ENCODE results near the gene MAD1L1. TPM values are rescaled to one million over a fixed set of nuclear protein-coding genes. Genes with fewer than 3 reads are reported as not detected.

Gene MAD1L1
- total RNA-seq, 1 donor from 2014 or later, result 57.4 TPM

- no peak for DNase-seq (ENCODE audit: low read depth)
- Histone ChIP-seq H3K36me3 (ENCODE audit: control insufficient read depth, insufficient read depth, low read length) (peaks cover 6% of the 10 kb centered on the region), H3K4me3 (ENCODE audit: low read depth, low read length) (no peak overlapping the region), H3K27me3 (ENCODE audit: control insufficient read depth, insufficient read depth, low read length) (no peaks in the 10 kb centered on the region)
- no peak for TF ChIP-seq CTCF (IDR thresholded peaks at IDR 0.05; ENCODE audit: insufficient read depth, low read length, severe bottlenecking)
- FAIRE-seq, result no peak
Observed at GRCh38 chr7:2197436-2198155, 35.1 kb downstream of the MAD1L1 start.

GRCh38 chr7:2196381-2197378, 36.1 kb downstream of the MAD1L1 start:
- TF ChIP-seq CTCF (IDR thresholded peaks at IDR 0.05; ENCODE audit: insufficient read depth, low read length, severe bottlenecking), result no peak
- H3K27me3 ChIP-seq (ENCODE audit: control insufficient read depth, insufficient read depth, low read length), result no peaks in the 10 kb centered on the region
- H3K36me3 ChIP-seq (ENCODE audit: control insufficient read depth, insufficient read depth, low read length), result peaks cover 6% of the 10 kb centered on the region
- FAIRE-seq (no peak), DNase-seq (ENCODE audit: low read depth) (no peak)
- no peak overlapping the region for H3K4me3 ChIP-seq (ENCODE audit: low read depth, low read length)

GRCh38 chr7:2195400-2196246, 37.1 kb downstream of the MAD1L1 start:
- H3K4me3 ChIP-seq (ENCODE audit: low read depth, low read length), result no peak overlapping the region
- H3K27me3 ChIP-seq (ENCODE audit: control insufficient read depth, insufficient read depth, low read length), result no peaks in the 10 kb centered on the region
- no peak for TF ChIP-seq CTCF (IDR thresholded peaks at IDR 0.05; ENCODE audit: insufficient read depth, low read length, severe bottlenecking)
- no peak for FAIRE-seq
- H3K36me3 ChIP-seq (ENCODE audit: control insufficient read depth, insufficient read depth, low read length), result peaks cover 6% of the 10 kb centered on the region
- DNase-seq (ENCODE audit: low read depth), result no peak

GRCh38 chr7:2193575-2194305, 39.0 kb downstream of the MAD1L1 start:
- DNase-seq (ENCODE audit: low read depth), result no peak
- no peak overlapping the region for H3K4me3 ChIP-seq (ENCODE audit: low read depth, low read length)
- no peaks in the 10 kb centered on the region for H3K27me3 ChIP-seq (ENCODE audit: control insufficient read depth, insufficient read depth, low read length)
- peaks cover 4% of the 10 kb centered on the region for H3K36me3 ChIP-seq (ENCODE audit: control insufficient read depth, insufficient read depth, low read length)
- TF ChIP-seq CTCF (IDR thresholded peaks at IDR 0.05; ENCODE audit: insufficient read depth, low read length, severe bottlenecking), result no peak
- no peak for FAIRE-seq

Measured in bronchial epithelial cell (primary cell).